DOHH2 (cell line): Measurements from ENCODE around the gene GNAO1.

Experiments
- H3F3A ChIP-seq: fragments of 200-600 bp; sonication (generic), shearing (Covaris generic); 2 replicates; pipeline ENCODE4 v1.6.0; 2016; ENCODE audit warnings: antibody characterized with exemption, mild to moderate bottlenecking; ENCODE audit not compliant: control insufficient read depth, insufficient read depth
- H3K27ac ChIP-seq: fragments of 200-600 bp; sonication (generic); 2 replicates; pipeline ENCODE4 v1.5.1; 2014; ENCODE audit warnings: low read depth, mild to moderate bottlenecking, low read length, moderate library complexity
- H3K27me3 ChIP-seq: fragments of 200-600 bp; sonication (generic); 2 replicates; pipeline ENCODE4 v1.6.1; 2014; ENCODE audit warnings: mild to moderate bottlenecking, low read length, mixed read lengths; ENCODE audit not compliant: control insufficient read depth
- H3K36me3 ChIP-seq: fragments of 200-600 bp; sonication (generic); 2 replicates; pipeline ENCODE4 v1.6.1; 2014; ENCODE audit warnings: mild to moderate bottlenecking, low read length, moderate library complexity, mixed read lengths; ENCODE audit not compliant: control insufficient read depth
- H3K4me1 ChIP-seq: fragments of 200-600 bp; sonication (generic); 2 replicates; pipeline ENCODE4 v1.6.1; 2014; ENCODE audit warnings: mild to moderate bottlenecking, low read length, mixed read lengths; ENCODE audit not compliant: control insufficient read depth
- H3K4me2 ChIP-seq: fragments of 200-600 bp; sonication (generic); 2 replicates; pipeline ENCODE4 v1.6.0; 2014; ENCODE audit warnings: mild to moderate bottlenecking, low read length, moderate library complexity
- H3K4me3 ChIP-seq: fragments of 200-600 bp; sonication (generic); 2 replicates; pipeline ENCODE4 v1.5.1; 2014; ENCODE audit warnings: mild to moderate bottlenecking, low read length, mixed read lengths
- H3K79me2 ChIP-seq: fragments of 200-600 bp; sonication (generic); 2 replicates; pipeline ENCODE4 v1.6.1; 2014; ENCODE audit warnings: mild to moderate bottlenecking, low read length, mixed read lengths; ENCODE audit not compliant: control insufficient read depth
- H3K9me2 ChIP-seq: fragments of 200-600 bp; sonication (generic); replicated peaks from 2 replicates; pipeline ENCODE4 v1.6.1; 2014; ENCODE audit warnings: mild to moderate bottlenecking, low read length, mixed read lengths; ENCODE audit not compliant: control insufficient read depth
- H3K9me3 ChIP-seq: fragments of 200-600 bp; sonication (generic); 2 replicates; pipeline ENCODE4 v1.6.1; 2014; ENCODE audit warnings: antibody characterized with exemption, low read length, mixed read lengths; ENCODE audit not compliant: control insufficient read depth, insufficient read depth
- H4K20me1 ChIP-seq: fragments of 200-600 bp; sonication (generic); 2 replicates; pipeline ENCODE4 v1.6.0; 2014; ENCODE audit warnings: low read depth, mild to moderate bottlenecking, antibody characterized with exemption, low read length, moderate library complexity; ENCODE audit not compliant: control insufficient read depth, insufficient read depth
- CTCF ChIP-seq: fragments of 200-600 bp; sonication (generic); IDR thresholded peaks from one replicate; pipeline ENCODE4 v1.5.1; 2014; ENCODE audit warnings: antibody characterized with exemption, mild to moderate bottlenecking, low read depth, low read length; ENCODE audit not compliant: poor library complexity, severe bottlenecking
- EZH2phosphoT487 ChIP-seq: fragments of 200-600 bp; sonication (generic); IDR thresholded peaks from 2 replicates; pipeline ENCODE4 v1.6.1; 2017; ENCODE audit warnings: borderline replicate concordance, mild to moderate bottlenecking, antibody characterized with exemption, low read length, moderate library complexity, mixed read lengths

Gene GNAO1

DNA sequence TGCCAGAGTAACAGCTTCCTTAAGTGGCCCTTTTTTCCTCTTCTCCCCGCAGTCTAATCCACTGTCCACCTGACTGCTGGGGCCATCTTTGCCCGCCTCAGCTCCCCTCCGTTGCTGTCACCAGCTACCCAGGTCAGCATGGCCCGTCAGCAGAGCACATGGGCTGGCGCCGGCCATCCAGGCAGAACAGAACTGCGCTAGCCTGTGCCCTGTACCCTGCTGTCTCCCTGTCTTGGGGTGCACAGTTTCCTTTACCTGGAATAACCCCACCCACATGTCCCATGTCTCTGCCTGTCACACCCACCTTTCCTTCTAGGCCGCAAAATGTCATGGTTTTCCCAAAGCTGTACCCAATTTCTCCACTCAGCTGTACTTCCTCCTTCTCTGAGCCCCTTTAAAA lies 55.7 kb downstream of the GNAO1 start:
- no peaks in the 10 kb centered on the region for H3K4me1 ChIP-seq
- no peaks in the 10 kb centered on the region for H3K9me2 ChIP-seq
- H3K79me2 ChIP-seq = no peaks in the 10 kb centered on the region
- H3K9me3 ChIP-seq = no peaks in the 10 kb centered on the region
- no peak overlapping the region for H3K4me2 ChIP-seq
- no peak for TF ChIP-seq CTCF
- no peaks in the 10 kb centered on the region for H4K20me1 ChIP-seq
- no peak overlapping the region for H3K27ac ChIP-seq
- H3K27me3 ChIP-seq = no peaks in the 10 kb centered on the region
- no peak overlapping the region for H3K4me3 ChIP-seq
- no peaks in the 10 kb centered on the region for H3F3A ChIP-seq
- H3K36me3 ChIP-seq = no peaks in the 10 kb centered on the region

DNA sequence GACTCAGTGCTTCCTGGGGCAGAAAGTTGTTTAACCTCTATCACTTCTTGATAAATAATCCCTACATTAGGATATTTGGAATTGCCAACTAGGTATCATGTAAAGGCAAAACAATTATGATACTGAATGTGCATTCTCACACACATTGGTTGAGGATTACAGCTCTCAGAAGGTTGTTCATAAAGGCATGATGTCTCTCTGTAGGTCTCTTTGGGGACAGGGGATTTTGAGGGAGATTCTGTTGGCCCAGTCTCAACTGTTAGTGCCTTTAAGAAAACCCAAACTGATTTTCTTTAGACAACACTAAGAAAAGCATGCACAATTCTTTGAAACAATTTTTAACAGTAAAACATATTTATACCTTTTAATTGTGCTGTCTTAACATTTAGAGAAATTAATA lies 56.5 kb downstream of the GNAO1 start:
- no peaks in the 10 kb centered on the region for H3K36me3 ChIP-seq
- H3K9me2 ChIP-seq = no peaks in the 10 kb centered on the region
- no peaks in the 10 kb centered on the region for H3K27me3 ChIP-seq
- no peaks in the 10 kb centered on the region for H3F3A ChIP-seq
- no peak overlapping the region for H3K27ac ChIP-seq
- H3K4me2 ChIP-seq = no peak overlapping the region
- H3K79me2 ChIP-seq = no peaks in the 10 kb centered on the region
- no peaks in the 10 kb centered on the region for H4K20me1 ChIP-seq
- no peak overlapping the region for H3K4me3 ChIP-seq
- H3K9me3 ChIP-seq = no peaks in the 10 kb centered on the region
- TF ChIP-seq EZH2phosphoT487 (no peak), CTCF (no peak)
- H3K4me1 ChIP-seq = no peaks in the 10 kb centered on the region

DNA sequence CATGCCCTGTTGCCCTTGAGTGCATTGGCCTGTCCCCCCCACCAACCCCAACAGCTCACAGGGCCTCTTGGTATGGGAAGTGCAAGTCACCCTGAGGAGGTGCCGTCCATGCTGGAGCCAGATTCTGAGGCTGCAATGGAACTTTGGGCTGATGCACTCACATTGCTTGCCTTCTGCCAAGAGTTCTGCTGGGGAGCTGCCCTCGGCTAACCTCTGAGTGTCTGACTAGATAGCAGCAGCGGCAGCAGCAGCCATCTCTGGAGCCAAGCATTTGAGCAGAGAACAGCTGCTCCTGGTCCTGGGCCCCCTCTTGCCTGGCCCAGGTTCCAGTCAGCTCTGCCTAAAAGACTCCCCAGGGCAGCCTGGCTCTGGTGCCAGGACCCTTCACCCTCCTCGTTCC lies 61.5 kb downstream of the GNAO1 start:
- H3K27me3 ChIP-seq = peaks cover 10% of the 10 kb centered on the region; the same call in 1 of the 2 replicates
- H3K4me3 ChIP-seq = no peak overlapping the region
- H3K9me3 ChIP-seq = no peaks in the 10 kb centered on the region
- no peaks in the 10 kb centered on the region for H3K9me2 ChIP-seq
- no peaks in the 10 kb centered on the region for H3K36me3 ChIP-seq
- TF ChIP-seq CTCF = no peak
- TF ChIP-seq EZH2phosphoT487 = no peak
- no peaks in the 10 kb centered on the region for H3F3A ChIP-seq
- no peaks in the 10 kb centered on the region for H4K20me1 ChIP-seq
- H3K4me2 ChIP-seq = no peak overlapping the region
- H3K79me2 ChIP-seq = no peaks in the 10 kb centered on the region
- H3K4me1 ChIP-seq = no peaks in the 10 kb centered on the region
- no peak overlapping the region for H3K27ac ChIP-seq

GRCh38 chr16:56255904-56256303 lies 64.6 kb downstream of the GNAO1 start:
- peaks cover 12% of the 10 kb centered on the region; the same call in 1 of the 2 replicates for H3K27me3 ChIP-seq
- TF ChIP-seq EZH2phosphoT487 (no peak), CTCF (no peak)

More at GRCh38 chr16:56255904-56256303, 64.6 kb downstream of the GNAO1 start:
- no peaks in the 10 kb centered on the region for H3F3A ChIP-seq
- no peaks in the 10 kb centered on the region for H3K9me2 ChIP-seq
- no peaks in the 10 kb centered on the region for H3K79me2 ChIP-seq
- H3K4me2 ChIP-seq = no peak overlapping the region
- no peaks in the 10 kb centered on the region for H4K20me1 ChIP-seq
- no peak overlapping the region for H3K27ac ChIP-seq
- H3K9me3 ChIP-seq = no peaks in the 10 kb centered on the region
- no peaks in the 10 kb centered on the region for H3K36me3 ChIP-seq
- H3K4me3 ChIP-seq = no peak overlapping the region
- H3K4me1 ChIP-seq = no peaks in the 10 kb centered on the region
